Measurements from ENCODE around the gene GSTCD.

The GSTCD gene

GRCh38 chr4:105741548-105741947, 33.0 kb downstream of the GSTCD start:
- TF ChIP-seq CTCF (conservative IDR thresholded peaks at IDR 0.05; ENCODE audit: low read length), result no peak
- TF ChIP-seq EZH2phosphoT487 (IDR thresholded peaks at IDR 0.05; ENCODE audit: borderline replicate concordance), result no peak
- no peaks in the 10 kb centered on the region for H4K20me1 ChIP-seq (ENCODE audit: insufficient read depth, low read length, poor library complexity, severe bottlenecking)
- H3K4me1 ChIP-seq (ENCODE audit: insufficient read depth, low read length, poor library complexity, severe bottlenecking), result no peaks in the 10 kb centered on the region
- no peak overlapping the region for H2AFZ ChIP-seq (ENCODE audit: low read length)
- H3K9ac ChIP-seq (ENCODE audit: low read depth, low read length, poor library complexity, severe bottlenecking), result no peak overlapping the region
- no peaks in the 10 kb centered on the region for H3F3A ChIP-seq (ENCODE audit: low read depth)
- no peaks in the 10 kb centered on the region for H3K79me2 ChIP-seq (ENCODE audit: insufficient read depth, low read length)
- H3K4me2 ChIP-seq (ENCODE audit: low read depth, low read length, poor library complexity, severe bottlenecking), result no peak overlapping the region
- no peaks in the 10 kb centered on the region for H3K27me3 ChIP-seq (ENCODE audit: insufficient read depth, low read length, poor library complexity, severe bottlenecking)
- H3K36me3 ChIP-seq (ENCODE audit: insufficient read depth, low read length), result no peaks in the 10 kb centered on the region; the same call in 1 of the 2 replicates
- 0 out of 2 replicates have a peak, but pooled peaks cover 6% of the 10 kb centered on the region for H3K9me2 ChIP-seq (replicated peaks; ENCODE audit: low read depth, low read length)
- no peak overlapping the region for H3K4me3 ChIP-seq (ENCODE audit: low read length, poor library complexity, severe bottlenecking)
- H3K9me3 ChIP-seq (ENCODE audit: insufficient read depth, low read depth, low read length), result peaks cover 13% of the 10 kb centered on the region; the same call in 1 of the 2 replicates

GRCh38 chr4:105748222-105748621, 39.6 kb downstream of the GSTCD start:
- no peaks in the 10 kb centered on the region for H3F3A ChIP-seq (ENCODE audit: low read depth)
- H3K9me3 ChIP-seq (ENCODE audit: insufficient read depth, low read depth, low read length), result no peaks in the 10 kb centered on the region
- H4K20me1 ChIP-seq (ENCODE audit: insufficient read depth, low read length, poor library complexity, severe bottlenecking), result no peaks in the 10 kb centered on the region
- TF ChIP-seq EZH2phosphoT487 (IDR thresholded peaks at IDR 0.05; ENCODE audit: borderline replicate concordance) (no peak), CTCF (conservative IDR thresholded peaks at IDR 0.05; ENCODE audit: low read length) (no peak)
- no peak overlapping the region for H3K9ac ChIP-seq (ENCODE audit: low read depth, low read length, poor library complexity, severe bottlenecking)
- H2AFZ ChIP-seq (ENCODE audit: low read length), result no peak overlapping the region
- no peak overlapping the region for H3K4me3 ChIP-seq (ENCODE audit: low read length, poor library complexity, severe bottlenecking)
- H3K27me3 ChIP-seq (ENCODE audit: insufficient read depth, low read length, poor library complexity, severe bottlenecking), result no peaks in the 10 kb centered on the region
- no peaks in the 10 kb centered on the region; the same call in 1 of the 2 replicates for H3K36me3 ChIP-seq (ENCODE audit: insufficient read depth, low read length)
- H3K9me2 ChIP-seq (replicated peaks; ENCODE audit: low read depth, low read length), result 0 out of 2 replicates have a peak, but pooled peaks cover 6% of the 10 kb centered on the region
- H3K4me2 ChIP-seq (ENCODE audit: low read depth, low read length, poor library complexity, severe bottlenecking), result no peak overlapping the region
- no peaks in the 10 kb centered on the region for H3K79me2 ChIP-seq (ENCODE audit: insufficient read depth, low read length)
- no peaks in the 10 kb centered on the region for H3K4me1 ChIP-seq (ENCODE audit: insufficient read depth, low read length, poor library complexity, severe bottlenecking)

DNA sequence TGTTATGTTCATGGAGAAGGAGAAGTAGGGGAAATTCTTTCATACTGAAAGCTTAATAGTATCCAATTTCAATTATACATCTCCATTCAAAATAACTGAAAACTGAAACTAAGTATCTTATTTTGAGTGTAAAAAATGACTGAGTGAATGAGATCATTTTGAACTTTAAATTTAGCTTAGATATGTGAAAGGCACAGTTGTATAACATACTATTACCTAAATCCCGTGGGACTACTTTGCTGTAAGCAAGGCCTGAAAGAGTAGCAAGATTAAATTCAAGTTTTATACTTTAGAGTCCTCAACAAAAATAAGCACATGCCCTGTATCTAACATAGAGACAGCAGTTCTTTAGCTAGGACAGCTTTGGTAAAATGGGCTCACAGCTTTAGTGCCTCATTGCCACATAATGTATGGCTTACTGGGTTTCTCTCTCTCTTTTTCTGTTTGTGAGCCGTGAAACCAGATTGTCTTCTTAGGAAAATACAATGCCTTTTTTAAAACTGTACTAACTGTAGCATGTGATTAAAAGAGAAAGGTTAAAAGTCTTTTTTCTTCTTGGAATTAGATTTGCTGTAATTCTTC, 43.2 kb downstream of the GSTCD start:
- Histone ChIP-seq H3K9ac (ENCODE audit: low read depth, low read length, poor library complexity, severe bottlenecking) (no peak overlapping the region), H3K27me3 (ENCODE audit: insufficient read depth, low read length, poor library complexity, severe bottlenecking) (no peaks in the 10 kb centered on the region), H3K9me3 (ENCODE audit: insufficient read depth, low read depth, low read length) (no peaks in the 10 kb centered on the region), H4K20me1 (ENCODE audit: insufficient read depth, low read length, poor library complexity, severe bottlenecking) (no peaks in the 10 kb centered on the region), H3F3A (ENCODE audit: low read depth) (no peaks in the 10 kb centered on the region), H3K36me3 (ENCODE audit: insufficient read depth, low read length) (no peaks in the 10 kb centered on the region), H3K4me3 (ENCODE audit: low read length, poor library complexity, severe bottlenecking) (no peak overlapping the region), H3K4me1 (ENCODE audit: insufficient read depth, low read length, poor library complexity, severe bottlenecking) (no peaks in the 10 kb centered on the region), H3K79me2 (ENCODE audit: insufficient read depth, low read length) (no peaks in the 10 kb centered on the region), H2AFZ (ENCODE audit: low read length) (no peak overlapping the region), H3K9me2 (replicated peaks; ENCODE audit: low read depth, low read length) (no peaks in the 10 kb centered on the region), H3K4me2 (ENCODE audit: low read depth, low read length, poor library complexity, severe bottlenecking) (no peak overlapping the region)
- no peak for TF ChIP-seq EZH2phosphoT487 (IDR thresholded peaks at IDR 0.05; ENCODE audit: borderline replicate concordance)
- no peak for TF ChIP-seq CTCF (conservative IDR thresholded peaks at IDR 0.05; ENCODE audit: low read length)

Measured in Loucy (cell line).